ENCODE measurements around the gene REXO1. TPM values are rescaled to one million over a fixed set of nuclear protein-coding genes. Genes with fewer than 3 reads are reported as not detected.

The REXO1 gene
- polyA plus RNA-seq, 2 of the 4 experiments (the other 2 are of a cell fraction), result 5.6 to 13.8 TPM

DNA sequence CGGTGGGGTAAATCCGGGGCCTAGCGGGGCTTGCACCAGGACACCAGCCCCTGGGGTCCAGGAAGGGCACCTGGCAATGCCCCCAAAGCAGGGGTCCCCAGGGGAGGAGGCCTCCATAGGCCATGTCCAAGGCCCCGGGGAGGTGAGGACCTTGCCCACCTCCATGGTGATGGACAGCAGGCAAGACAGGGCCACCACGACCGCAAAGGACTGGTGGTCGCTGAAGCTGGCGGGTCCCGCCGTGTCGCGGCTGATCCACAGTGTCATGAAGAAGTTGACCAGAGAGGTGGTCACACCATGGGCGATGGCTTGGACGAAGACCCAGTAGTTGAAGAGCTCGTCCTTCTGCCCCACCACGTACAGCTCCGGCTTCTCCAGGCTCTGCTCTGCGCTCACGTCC is 63.0 kb downstream of the REXO1 start:
- DNase-seq (ENCODE audit: low read depth in 1 of 2, low spot score in 1 of 2), result no peak
- Histone ChIP-seq H3K4me2 (no peak overlapping the region), H3K27ac (no peak overlapping the region), H3K4me3 (no peak overlapping the region), H3K9me3 (peaks cover 9% of the 10 kb centered on the region), H3K4me1 (no peaks in the 10 kb centered on the region)
- ChIA-PET POLR2A (no interaction called here), CTCF (interaction anchor here (0.7 to 9.1 kb wide), 5 partner anchors 10 to 113 kb away, joined by 3 to 90 read pairs (median 4); no protein-coding TSS in a partner anchor)
- FAIRE-seq, result no peak
- TF ChIP-seq TFCP2L1 (CRISPR knock-in tag; IDR thresholded peaks at IDR 0.05) (no peak), PHF8 (IDR thresholded peaks at IDR 0.05; ENCODE audit: borderline replicate concordance, low read depth) (no peak), ZFP36 (IDR thresholded peaks at IDR 0.05; ENCODE audit: borderline replicate concordance, partially characterized antibody) (no peak), EP300 (IDR thresholded peaks at IDR 0.05) (no peak), ZSCAN20 (CRISPR knock-in tag; IDR thresholded peaks at IDR 0.05) (no peak)
- TF ChIP-seq, protein P1, sequence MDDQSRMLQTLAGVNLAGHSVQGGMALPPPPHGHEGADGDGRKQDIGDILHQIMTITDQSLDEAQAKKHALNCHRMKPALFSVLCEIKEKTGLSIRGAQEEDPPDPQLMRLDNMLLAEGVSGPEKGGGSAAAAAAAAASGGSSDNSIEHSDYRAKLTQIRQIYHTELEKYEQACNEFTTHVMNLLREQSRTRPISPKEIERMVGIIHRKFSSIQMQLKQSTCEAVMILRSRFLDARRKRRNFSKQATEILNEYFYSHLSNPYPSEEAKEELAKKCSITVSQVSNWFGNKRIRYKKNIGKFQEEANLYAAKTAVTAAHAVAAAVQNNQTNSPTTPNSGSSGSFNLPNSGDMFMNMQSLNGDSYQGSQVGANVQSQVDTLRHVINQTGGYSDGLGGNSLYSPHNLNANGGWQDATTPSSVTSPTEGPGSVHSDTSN (IDR thresholded peaks at IDR 0.05), result no peak
- TF ChIP-seq, protein P2, sequence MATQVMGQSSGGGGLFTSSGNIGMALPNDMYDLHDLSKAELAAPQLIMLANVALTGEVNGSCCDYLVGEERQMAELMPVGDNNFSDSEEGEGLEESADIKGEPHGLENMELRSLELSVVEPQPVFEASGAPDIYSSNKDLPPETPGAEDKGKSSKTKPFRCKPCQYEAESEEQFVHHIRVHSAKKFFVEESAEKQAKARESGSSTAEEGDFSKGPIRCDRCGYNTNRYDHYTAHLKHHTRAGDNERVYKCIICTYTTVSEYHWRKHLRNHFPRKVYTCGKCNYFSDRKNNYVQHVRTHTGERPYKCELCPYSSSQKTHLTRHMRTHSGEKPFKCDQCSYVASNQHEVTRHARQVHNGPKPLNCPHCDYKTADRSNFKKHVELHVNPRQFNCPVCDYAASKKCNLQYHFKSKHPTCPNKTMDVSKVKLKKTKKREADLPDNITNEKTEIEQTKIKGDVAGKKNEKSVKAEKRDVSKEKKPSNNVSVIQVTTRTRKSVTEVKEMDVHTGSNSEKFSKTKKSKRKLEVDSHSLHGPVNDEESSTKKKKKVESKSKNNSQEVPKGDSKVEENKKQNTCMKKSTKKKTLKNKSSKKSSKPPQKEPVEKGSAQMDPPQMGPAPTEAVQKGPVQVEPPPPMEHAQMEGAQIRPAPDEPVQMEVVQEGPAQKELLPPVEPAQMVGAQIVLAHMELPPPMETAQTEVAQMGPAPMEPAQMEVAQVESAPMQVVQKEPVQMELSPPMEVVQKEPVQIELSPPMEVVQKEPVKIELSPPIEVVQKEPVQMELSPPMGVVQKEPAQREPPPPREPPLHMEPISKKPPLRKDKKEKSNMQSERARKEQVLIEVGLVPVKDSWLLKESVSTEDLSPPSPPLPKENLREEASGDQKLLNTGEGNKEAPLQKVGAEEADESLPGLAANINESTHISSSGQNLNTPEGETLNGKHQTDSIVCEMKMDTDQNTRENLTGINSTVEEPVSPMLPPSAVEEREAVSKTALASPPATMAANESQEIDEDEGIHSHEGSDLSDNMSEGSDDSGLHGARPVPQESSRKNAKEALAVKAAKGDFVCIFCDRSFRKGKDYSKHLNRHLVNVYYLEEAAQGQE (IDR thresholded peaks at IDR 0.05), result no peak
- no peak for ATAC-seq
- WGBS (ENCODE audit: missing lambda C conversion rate), result 95% methylated on average over 10 of the region's 19 CpGs

DNA sequence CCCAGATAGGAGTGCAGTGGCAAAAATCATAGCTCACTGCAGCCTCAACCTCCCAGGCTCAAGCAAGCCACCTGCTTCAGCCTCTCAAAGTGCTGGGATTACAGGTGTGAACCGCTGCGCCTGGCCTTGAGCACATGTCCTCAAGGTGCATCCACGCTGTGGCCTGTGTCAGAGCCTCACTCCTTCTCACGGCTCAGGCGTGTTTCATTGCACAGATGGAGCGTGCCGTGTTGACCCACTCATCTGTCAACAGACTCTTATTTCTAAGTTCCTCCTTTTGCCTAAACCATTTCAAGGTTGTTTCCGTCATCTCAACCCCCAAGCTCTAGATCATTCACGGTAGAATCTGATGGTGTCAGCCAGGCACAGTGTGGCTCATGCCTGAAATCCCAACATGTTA is 64.4 kb downstream of the REXO1 start:
- Histone ChIP-seq H3K27ac (no peak overlapping the region), H3K4me2 (no peak overlapping the region), H3K9me3 (peaks cover 9% of the 10 kb centered on the region), H3K4me1 (no peaks in the 10 kb centered on the region), H3K4me3 (no peak overlapping the region)
- TF ChIP-seq, protein P3, sequence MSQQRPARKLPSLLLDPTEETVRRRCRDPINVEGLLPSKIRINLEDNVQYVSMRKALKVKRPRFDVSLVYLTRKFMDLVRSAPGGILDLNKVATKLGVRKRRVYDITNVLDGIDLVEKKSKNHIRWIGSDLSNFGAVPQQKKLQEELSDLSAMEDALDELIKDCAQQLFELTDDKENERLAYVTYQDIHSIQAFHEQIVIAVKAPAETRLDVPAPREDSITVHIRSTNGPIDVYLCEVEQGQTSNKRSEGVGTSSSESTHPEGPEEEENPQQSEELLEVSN (IDR thresholded peaks at IDR 0.05; ENCODE audit: borderline replicate concordance, low read depth), result no peak
- TF ChIP-seq HEYL (CRISPR knock-in tag; IDR thresholded peaks at IDR 0.05) (no peak), RNF2 (IDR thresholded peaks at IDR 0.05; ENCODE audit: borderline replicate concordance, low read depth) (no peak), FOSL2 (IDR thresholded peaks at IDR 0.05) (no peak), FOSL2 (CRISPR knock-in tag; IDR thresholded peaks at IDR 0.05) (no peak), NR3C1 (IDR thresholded peaks at IDR 0.05) (no peak)
- TF ChIP-seq, protein P4, sequence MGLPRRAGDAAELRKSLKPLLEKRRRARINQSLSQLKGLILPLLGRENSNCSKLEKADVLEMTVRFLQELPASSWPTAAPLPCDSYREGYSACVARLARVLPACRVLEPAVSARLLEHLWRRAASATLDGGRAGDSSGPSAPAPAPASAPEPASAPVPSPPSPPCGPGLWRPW (IDR thresholded peaks at IDR 0.05), result no peak
- TF ChIP-seq, protein P5, sequence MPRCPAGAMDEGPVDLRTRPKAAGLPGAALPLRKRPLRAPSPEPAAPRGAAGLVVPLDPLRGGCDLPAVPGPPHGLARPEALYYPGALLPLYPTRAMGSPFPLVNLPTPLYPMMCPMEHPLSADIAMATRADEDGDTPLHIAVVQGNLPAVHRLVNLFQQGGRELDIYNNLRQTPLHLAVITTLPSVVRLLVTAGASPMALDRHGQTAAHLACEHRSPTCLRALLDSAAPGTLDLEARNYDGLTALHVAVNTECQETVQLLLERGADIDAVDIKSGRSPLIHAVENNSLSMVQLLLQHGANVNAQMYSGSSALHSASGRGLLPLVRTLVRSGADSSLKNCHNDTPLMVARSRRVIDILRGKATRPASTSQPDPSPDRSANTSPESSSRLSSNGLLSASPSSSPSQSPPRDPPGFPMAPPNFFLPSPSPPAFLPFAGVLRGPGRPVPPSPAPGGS (IDR thresholded peaks at IDR 0.05), result no peak
- DNase-seq (ENCODE audit: low read depth in 1 of 2, low spot score in 1 of 2) (no peak), FAIRE-seq (no peak), ATAC-seq (no peak)
- ChIA-PET POLR2A (no interaction called here), CTCF (interaction anchor here (1.1 to 9.1 kb wide), 5 partner anchors 11 to 127 kb away, joined by 3 to 90 read pairs (median 4); no protein-coding TSS in a partner anchor)
- WGBS (ENCODE audit: missing lambda C conversion rate), result 84% methylated on average over 9 of the region's 9 CpGs

DNA sequence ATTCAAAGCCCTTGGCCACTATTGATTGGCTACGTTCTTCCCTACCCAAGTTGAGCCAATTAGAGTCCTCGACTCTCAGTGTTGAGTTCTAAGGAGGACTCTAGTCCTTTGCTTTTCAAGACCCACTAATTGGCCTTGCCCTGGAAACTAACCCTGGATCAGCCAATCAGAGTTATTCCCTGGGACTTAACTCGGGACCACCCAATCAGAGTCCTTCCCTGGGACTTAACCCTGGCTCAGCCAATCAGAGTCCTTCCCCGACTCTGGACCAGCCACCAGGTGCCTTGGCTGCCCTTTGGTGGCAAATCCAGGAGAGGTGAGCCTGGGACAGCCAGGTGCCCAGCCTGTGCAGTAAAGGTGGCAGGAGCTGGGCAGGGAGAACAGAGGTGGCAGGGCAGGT is 64.9 kb downstream of the REXO1 start:
- DNase-seq (ENCODE audit: low read depth in 1 of 2, low spot score in 1 of 2), result no peak
- no peak for FAIRE-seq
- Histone ChIP-seq H3K4me3 (no peak overlapping the region), H3K4me1 (no peaks in the 10 kb centered on the region), H3K4me2 (no peak overlapping the region), H3K27ac (no peak overlapping the region), H3K9me3 (peaks cover 9% of the 10 kb centered on the region)
- ChIA-PET POLR2A (no interaction called here), CTCF (interaction anchor here (1.1 to 9.1 kb wide), 10 partner anchors 12 to 127 kb away, joined by 3 to 90 read pairs (median 5); no protein-coding TSS in a partner anchor)
- ATAC-seq, result no peak
- WGBS (ENCODE audit: missing lambda C conversion rate), result 50% methylated on average over 4 of the region's 4 CpGs
- TF ChIP-seq KDM5A (IDR thresholded peaks at IDR 0.05), result no peak
- TF ChIP-seq RAD21 (conservative IDR thresholded peaks at IDR 0.05 in 1 of 2, IDR thresholded peaks at IDR 0.05 in 1 of 2), result no peak
- no peak for TF ChIP-seq JUNB (IDR thresholded peaks at IDR 0.05)
- no peak for TF ChIP-seq RCOR1 (IDR thresholded peaks at IDR 0.05; ENCODE audit: low read depth, low read length)
- no peak for TF ChIP-seq ESRRA (IDR thresholded peaks at IDR 0.05; ENCODE audit: borderline replicate concordance, low read length)
- TF ChIP-seq, protein P3 (IDR thresholded peaks at IDR 0.05; ENCODE audit: borderline replicate concordance, low read depth), result no peak
- TF ChIP-seq, protein P6, sequence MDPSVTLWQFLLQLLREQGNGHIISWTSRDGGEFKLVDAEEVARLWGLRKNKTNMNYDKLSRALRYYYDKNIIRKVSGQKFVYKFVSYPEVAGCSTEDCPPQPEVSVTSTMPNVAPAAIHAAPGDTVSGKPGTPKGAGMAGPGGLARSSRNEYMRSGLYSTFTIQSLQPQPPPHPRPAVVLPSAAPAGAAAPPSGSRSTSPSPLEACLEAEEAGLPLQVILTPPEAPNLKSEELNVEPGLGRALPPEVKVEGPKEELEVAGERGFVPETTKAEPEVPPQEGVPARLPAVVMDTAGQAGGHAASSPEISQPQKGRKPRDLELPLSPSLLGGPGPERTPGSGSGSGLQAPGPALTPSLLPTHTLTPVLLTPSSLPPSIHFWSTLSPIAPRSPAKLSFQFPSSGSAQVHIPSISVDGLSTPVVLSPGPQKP (IDR thresholded peaks at IDR 0.05; ENCODE audit: low read depth, low read length), result no peak
- TF ChIP-seq ZNF302 (CRISPR knock-in tag; IDR thresholded peaks at IDR 0.05), result no peak
- TF ChIP-seq MAFK (IDR thresholded peaks at IDR 0.05; ENCODE audit: partially characterized antibody), result no peak
- no peak for TF ChIP-seq SREBF2 (IDR thresholded peaks at IDR 0.05)
- TF ChIP-seq, protein P1 (IDR thresholded peaks at IDR 0.05), result no peak

All from A549 (cell line).